Measurements from ENCODE around the gene EFCAB14. TPM values are rescaled to one million over a fixed set of nuclear protein-coding genes. Genes with fewer than 3 reads are reported as not detected.

The EFCAB14 gene
- total and polyA plus RNA-seq, 4 experiments from 2014 or later: 87.0 to 117 (median 97.6) TPM

GRCh38 chr1:46645815-46646214 lies 73.1 kb downstream of the EFCAB14 start:
- intact Hi-C loops (cut with micrococcal nuclease): no loop called here
- H3K4me1 ChIP-seq (ENCODE audit: insufficient read depth, low read length): no peaks in the 10 kb centered on the region
- ChIA-PET CTCF (ENCODE audit: partially characterized antibody) (no interaction called here), POLR2A (ENCODE audit: partially characterized antibody) (no interaction called here)
- H3K27me3 ChIP-seq (ENCODE audit: insufficient read depth, low read length): no peaks in the 10 kb centered on the region
- H3K36me3 ChIP-seq (ENCODE audit: insufficient read depth, low read length): peaks cover 12% of the 10 kb centered on the region
- Mint-ChIP-seq H3K4me1 (no peaks in the 10 kb centered on the region), H3K36me3 (peaks cover 51 to 54% of the 10 kb centered on the region in 2 donors), H3K4me3 (no peak overlapping the region), H3K9me3 (peaks cover 0 to 3% (median 0%) of the 10 kb centered on the region in 8 donors), H3K27ac (no peak overlapping the region), H3K27me3 (no peaks in the 10 kb centered on the region)
- no peak overlapping the region for H3K27ac ChIP-seq (ENCODE audit: low read depth, low read length)
- H3K4me3 ChIP-seq (ENCODE audit: low read length in 2 of 2): no peak overlapping the region
- DNase-seq: no peak
- H3K9me3 ChIP-seq (ENCODE audit: control insufficient read depth in 1 of 2, low read length in 2 of 2): no peaks in the 10 kb centered on the region

- Histone ChIP-seq H3K36me3 (ENCODE audit: insufficient read depth, low read length) (peaks cover 8% of the 10 kb centered on the region), H3K4me3 (ENCODE audit: low read length in 2 of 2) (no peak overlapping the region), H3K27me3 (ENCODE audit: insufficient read depth, low read length) (no peaks in the 10 kb centered on the region), H3K4me1 (ENCODE audit: insufficient read depth, low read length) (no peaks in the 10 kb centered on the region), H3K27ac (ENCODE audit: low read depth, low read length) (no peak overlapping the region), H3K9me3 (ENCODE audit: control insufficient read depth in 1 of 2, low read length in 2 of 2) (no peaks in the 10 kb centered on the region)
- intact Hi-C loops (cut with micrococcal nuclease): no loop called here
- no peak for DNase-seq
- no peak overlapping the region for H3K27ac Mint-ChIP-seq
- peaks cover 44 to 52% of the 10 kb centered on the region in 2 donors for H3K36me3 Mint-ChIP-seq
- H3K4me1 Mint-ChIP-seq: peaks cover 0 to 2% (median 0%) of the 10 kb centered on the region in 4 donors
- no peak overlapping the region for H3K4me3 Mint-ChIP-seq
- no peaks in the 10 kb centered on the region for H3K27me3 Mint-ChIP-seq
- no peaks in the 10 kb centered on the region for H3K9me3 Mint-ChIP-seq
- ChIA-PET CTCF (ENCODE audit: partially characterized antibody) (no interaction called here), POLR2A (ENCODE audit: partially characterized antibody) (interaction anchor here (0.6 kb wide), 1 partner anchor 339 kb away, joined by 5 read pairs; no protein-coding TSS in a partner anchor)
Measured at GRCh38 chr1:46643368-46643775, 75.5 kb downstream of the EFCAB14 start.

- no peaks in the 10 kb centered on the region for H3K4me1 ChIP-seq (ENCODE audit: insufficient read depth, low read length)
- no peaks in the 10 kb centered on the region for H3K27me3 ChIP-seq (ENCODE audit: insufficient read depth, low read length)
- H3K27me3 Mint-ChIP-seq: no peaks in the 10 kb centered on the region
- intact Hi-C loops (cut with micrococcal nuclease): no loop called here
- H3K27ac Mint-ChIP-seq: peak overlapping the region in 1 of 7 donors; percentile 70
- H3K4me3 ChIP-seq (ENCODE audit: low read length in 2 of 2): no peak overlapping the region
- H3K36me3 ChIP-seq (ENCODE audit: insufficient read depth, low read length): peaks cover 8% of the 10 kb centered on the region
- no peaks in the 10 kb centered on the region for H3K9me3 ChIP-seq (ENCODE audit: control insufficient read depth in 1 of 2, low read length in 2 of 2)
- no peaks in the 10 kb centered on the region for H3K9me3 Mint-ChIP-seq
- H3K27ac ChIP-seq (ENCODE audit: low read depth, low read length): no peak overlapping the region
- H3K4me1 Mint-ChIP-seq: peaks cover 0 to 2% (median 0%) of the 10 kb centered on the region in 4 donors
- ChIA-PET CTCF (ENCODE audit: partially characterized antibody) (no interaction called here), POLR2A (ENCODE audit: partially characterized antibody) (no interaction called here)
- no peak overlapping the region for H3K4me3 Mint-ChIP-seq
- DNase-seq: no peak
- H3K36me3 Mint-ChIP-seq: peaks cover 39 to 49% of the 10 kb centered on the region in 2 donors
Measured at GRCh38 chr1:46642115-46642680, 76.7 kb downstream of the EFCAB14 start.

GRCh38 chr1:46639547-46639946 lies 79.4 kb downstream of the EFCAB14 start:
- H3K27ac Mint-ChIP-seq: peak overlapping the region in 1 of 7 donors; percentile 9
- Histone ChIP-seq H3K4me1 (ENCODE audit: insufficient read depth, low read length) (no peaks in the 10 kb centered on the region), H3K9me3 (ENCODE audit: control insufficient read depth in 1 of 2, low read length in 2 of 2) (no peaks in the 10 kb centered on the region), H3K27ac (ENCODE audit: low read depth, low read length) (no peak overlapping the region), H3K4me3 (ENCODE audit: low read length in 2 of 2) (no peak overlapping the region), H3K36me3 (ENCODE audit: insufficient read depth, low read length) (peaks cover 18% of the 10 kb centered on the region), H3K27me3 (ENCODE audit: insufficient read depth, low read length) (no peaks in the 10 kb centered on the region)
- no peaks in the 10 kb centered on the region for H3K27me3 Mint-ChIP-seq
- no peaks in the 10 kb centered on the region for H3K9me3 Mint-ChIP-seq
- intact Hi-C loops (cut with micrococcal nuclease): no loop called here
- peaks cover 46 to 59% of the 10 kb centered on the region in 2 donors for H3K36me3 Mint-ChIP-seq
- no peak for DNase-seq
- peaks cover 0 to 2% (median 0%) of the 10 kb centered on the region in 4 donors for H3K4me1 Mint-ChIP-seq
- ChIA-PET POLR2A (ENCODE audit: partially characterized antibody) (interaction anchor here (0.9 kb wide), 1 partner anchor 35 kb away, joined by 4 read pairs; the partner anchor contains the start of gene MKNK1), CTCF (ENCODE audit: partially characterized antibody) (no interaction called here)
- no peak overlapping the region for H3K4me3 Mint-ChIP-seq

- no peaks in the 10 kb centered on the region for H3K9me3 ChIP-seq (ENCODE audit: control insufficient read depth in 1 of 2, low read length in 2 of 2)
- H3K27ac Mint-ChIP-seq: peak overlapping the region in 3 of 7 donors; percentile 2 to 72 (median 9)
- DNase-seq: no peak
- H3K36me3 Mint-ChIP-seq: peaks cover 52 to 65% of the 10 kb centered on the region in 2 donors
- H3K27ac ChIP-seq (ENCODE audit: low read depth, low read length): no peak overlapping the region
- intact Hi-C loops (cut with micrococcal nuclease): no loop called here
- POLR2A ChIA-PET (ENCODE audit: partially characterized antibody): no interaction called here
- CTCF ChIA-PET (ENCODE audit: partially characterized antibody): no interaction called here
- H3K9me3 Mint-ChIP-seq: no peaks in the 10 kb centered on the region
- H3K4me3 Mint-ChIP-seq: no peak overlapping the region
- no peak overlapping the region for H3K4me3 ChIP-seq (ENCODE audit: low read length in 2 of 2)
- no peaks in the 10 kb centered on the region for H3K27me3 Mint-ChIP-seq
- H3K4me1 ChIP-seq (ENCODE audit: insufficient read depth, low read length): no peaks in the 10 kb centered on the region
- H3K4me1 Mint-ChIP-seq: peaks cover 0 to 2% (median 0%) of the 10 kb centered on the region in 4 donors
- H3K36me3 ChIP-seq (ENCODE audit: insufficient read depth, low read length): peaks cover 18% of the 10 kb centered on the region
- no peaks in the 10 kb centered on the region for H3K27me3 ChIP-seq (ENCODE audit: insufficient read depth, low read length)
Measured at GRCh38 chr1:46638921-46639320, 80.0 kb downstream of the EFCAB14 start.

- Mint-ChIP-seq H3K4me3 (no peak overlapping the region), H3K27ac (peak overlapping the region in 1 of 7 donors; percentile 38), H3K36me3 (peaks cover 61 to 72% of the 10 kb centered on the region in 2 donors), H3K9me3 (no peaks in the 10 kb centered on the region), H3K27me3 (no peaks in the 10 kb centered on the region), H3K4me1 (peaks cover 0 to 2% (median 0%) of the 10 kb centered on the region in 4 donors)
- Histone ChIP-seq H3K9me3 (ENCODE audit: control insufficient read depth in 1 of 2, low read length in 2 of 2) (no peaks in the 10 kb centered on the region), H3K4me1 (ENCODE audit: insufficient read depth, low read length) (no peaks in the 10 kb centered on the region), H3K4me3 (ENCODE audit: low read length in 2 of 2) (no peak overlapping the region), H3K36me3 (ENCODE audit: insufficient read depth, low read length) (peaks cover 22% of the 10 kb centered on the region), H3K27me3 (ENCODE audit: insufficient read depth, low read length) (no peaks in the 10 kb centered on the region), H3K27ac (ENCODE audit: low read depth, low read length) (no peak overlapping the region)
- intact Hi-C loops (cut with micrococcal nuclease): no loop called here
- ChIA-PET CTCF (ENCODE audit: partially characterized antibody) (no interaction called here), POLR2A (ENCODE audit: partially characterized antibody) (no interaction called here)
- DNase-seq: no peak
Measured at GRCh38 chr1:46637444-46638083, 81.3 kb downstream of the EFCAB14 start.

GRCh38 chr1:46635205-46635604 lies 83.7 kb downstream of the EFCAB14 start:
- POLR2A ChIA-PET (ENCODE audit: partially characterized antibody): no interaction called here
- Histone ChIP-seq H3K27me3 (ENCODE audit: insufficient read depth, low read length) (no peaks in the 10 kb centered on the region), H3K4me3 (ENCODE audit: low read length in 2 of 2) (no peak overlapping the region), H3K27ac (ENCODE audit: low read depth, low read length) (no peak overlapping the region), H3K9me3 (ENCODE audit: control insufficient read depth in 1 of 2, low read length in 2 of 2) (no peaks in the 10 kb centered on the region), H3K36me3 (ENCODE audit: insufficient read depth, low read length) (peaks cover 25% of the 10 kb centered on the region), H3K4me1 (ENCODE audit: insufficient read depth, low read length) (no peaks in the 10 kb centered on the region)
- Mint-ChIP-seq H3K36me3 (peaks cover 57 to 74% of the 10 kb centered on the region in 2 donors), H3K27ac (peak overlapping the region in 1 of 7 donors; percentile 37), H3K9me3 (no peaks in the 10 kb centered on the region), H3K4me3 (no peak overlapping the region), H3K27me3 (no peaks in the 10 kb centered on the region), H3K4me1 (peaks cover 0 to 2% (median 0%) of the 10 kb centered on the region in 4 donors)
- DNase-seq: no peak
- intact Hi-C loops (cut with micrococcal nuclease): no loop called here
- CTCF ChIA-PET (ENCODE audit: partially characterized antibody): interaction anchor here (1.1 kb wide), 1 partner anchor 12 kb away, joined by 3 read pairs; no protein-coding TSS in a partner anchor
